Measurements from ENCODE around the gene LRTM2. TPM values are rescaled to one million over a fixed set of nuclear protein-coding genes. Genes with fewer than 3 reads are reported as not detected.

Gene LRTM2
- total RNA-seq, 6 experiments from 2014 or later: not detected

GRCh38 chr12:1779783-1780182 lies 40.6 kb upstream of the LRTM2 start:
- Mint-ChIP-seq H3K36me3 (ENCODE audit: low read depth) (peaks cover 6% of the 10 kb centered on the region; the same call in 1 of the 2 replicates), H3K9me3 (no peaks in the 10 kb centered on the region), H3K27me3 (ENCODE audit: insufficient read depth) (no peaks in the 10 kb centered on the region; the same call in 1 of the 2 replicates), H3K4me1 (ENCODE audit: low read depth) (peaks cover 85% of the 10 kb centered on the region), H3K4me3 (no peak overlapping the region), H3K27ac (peak overlapping the region; percentile 16; the same call in 1 of the 2 replicates)
- DNase-seq: peak; percentile 32
- no peak for TF ChIP-seq CTCF (IDR thresholded peaks at IDR 0.05)

- TF ChIP-seq CTCF (IDR thresholded peaks at IDR 0.05): no peak
- DNase-seq: no peak
- peaks cover 6% of the 10 kb centered on the region; the same call in 1 of the 2 replicates for H3K36me3 Mint-ChIP-seq (ENCODE audit: low read depth)
- peak overlapping the region; percentile 38; the same call in 1 of the 2 replicates for H3K27ac Mint-ChIP-seq
- peaks cover 66% of the 10 kb centered on the region for H3K4me1 Mint-ChIP-seq (ENCODE audit: low read depth)
- H3K4me3 Mint-ChIP-seq: no peak overlapping the region
- no peaks in the 10 kb centered on the region for H3K9me3 Mint-ChIP-seq
- H3K27me3 Mint-ChIP-seq (ENCODE audit: insufficient read depth): no peaks in the 10 kb centered on the region; the same call in 1 of the 2 replicates
These were observed 38.6 kb upstream of the LRTM2 start for GRCh38 chr12:1781772-1782171.

GRCh38 chr12:1782215-1782614 lies 38.1 kb upstream of the LRTM2 start:
- TF ChIP-seq CTCF (IDR thresholded peaks at IDR 0.05): no peak
- Mint-ChIP-seq H3K36me3 (ENCODE audit: low read depth) (peaks cover 6% of the 10 kb centered on the region; the same call in 1 of the 2 replicates), H3K27ac (peak overlapping the region; percentile 38; the same call in 1 of the 2 replicates), H3K27me3 (ENCODE audit: insufficient read depth) (no peaks in the 10 kb centered on the region; the same call in 1 of the 2 replicates), H3K9me3 (no peaks in the 10 kb centered on the region), H3K4me1 (ENCODE audit: low read depth) (peaks cover 62% of the 10 kb centered on the region), H3K4me3 (no peak overlapping the region)
- DNase-seq: no peak

- no peak for DNase-seq
- Mint-ChIP-seq H3K4me3 (no peak overlapping the region), H3K36me3 (ENCODE audit: low read depth) (no peaks in the 10 kb centered on the region)
These were observed 32.7 kb upstream of the LRTM2 start for GRCh38 chr12:1787714-1788113.

GRCh38 chr12:1790444-1790843 lies 29.9 kb upstream of the LRTM2 start:
- Mint-ChIP-seq H3K9me3 (no peaks in the 10 kb centered on the region), H3K4me1 (ENCODE audit: low read depth) (peaks cover 9% of the 10 kb centered on the region), H3K36me3 (ENCODE audit: low read depth) (no peaks in the 10 kb centered on the region), H3K4me3 (no peak overlapping the region), H3K27ac (no peak overlapping the region), H3K27me3 (ENCODE audit: insufficient read depth) (peaks cover 5% of the 10 kb centered on the region)
- TF ChIP-seq CTCF (IDR thresholded peaks at IDR 0.05): no peak
- DNase-seq: no peak

More at GRCh38 chr12:1787714-1788113, 32.7 kb upstream of the LRTM2 start:
- Mint-ChIP-seq H3K27me3 (ENCODE audit: insufficient read depth) (peaks cover 2% of the 10 kb centered on the region), H3K27ac (no peak overlapping the region), H3K4me1 (ENCODE audit: low read depth) (peaks cover 20% of the 10 kb centered on the region), H3K9me3 (no peaks in the 10 kb centered on the region)
- TF ChIP-seq CTCF (IDR thresholded peaks at IDR 0.05): no peak
